HepG2 (cell line): ENCODE results near the gene NXPE3. TPM values are rescaled to one million over a fixed set of nuclear protein-coding genes. Genes with fewer than 3 reads are reported as not detected.

ENCODE experiments used
- ELF3 ChIP-seq: IDR thresholded peaks from 2 replicates; pipeline ENCODE4 v1.6.1; 2016; ENCODE audit warnings: missing genetic modification reagents, missing compliant biosample characterization
- GLI4 ChIP-seq: sonication (generic); formaldehyde crosslinking; IDR thresholded peaks from 2 replicates; pipeline ENCODE4 v1.5.1; 2020; ENCODE audit warnings: missing genetic modification reagents, mild to moderate bottlenecking, moderate library complexity, borderline replicate concordance
- KDM5B ChIP-seq: sonication (generic); formaldehyde crosslinking; IDR thresholded peaks from 2 replicates; pipeline ENCODE4 v1.4.0; 2020; ENCODE audit warnings: missing genetic modification reagents, mild to moderate bottlenecking, borderline replicate concordance
- NKX3-1 ChIP-seq: sonication (generic); formaldehyde crosslinking; IDR thresholded peaks from 2 replicates; pipeline ENCODE4 v1.5.0; 2020; ENCODE audit warnings: missing genetic modification reagents
- NR1H2 ChIP-seq: sonication (generic); formaldehyde crosslinking; IDR thresholded peaks from 2 replicates; pipeline ENCODE4 v1.8.1; 2022; ENCODE audit warnings: low read depth, missing genetic modification reagents, borderline replicate concordance
- PHF5A ChIP-seq: IDR thresholded peaks from one replicate; pipeline ENCODE4 v1.6.1; 2018; ENCODE audit warnings: low read depth, missing genetic modification reagents; ENCODE audit not compliant: unreplicated experiment
- RFXANK ChIP-seq: IDR thresholded peaks from 2 replicates; pipeline ENCODE4 v1.6.1; 2016
- ZFAT ChIP-seq: sonication (generic); formaldehyde crosslinking; conservative IDR thresholded peaks from 2 replicates; pipeline ENCODE4 v1.8.1; 2023; ENCODE audit warnings: missing genetic modification reagents, inconsistent platforms
- ZNF12 ChIP-seq: sonication (generic); formaldehyde crosslinking; IDR thresholded peaks from 2 replicates; pipeline ENCODE4 v1.5.0; 2020; ENCODE audit warnings: missing genetic modification reagents
- ZNF207 ChIP-seq: fragments of 450-650 bp; IDR thresholded peaks from 2 replicates; pipeline ENCODE4 v1.6.1; 2016; ENCODE audit warnings: antibody characterized with exemption, borderline replicate concordance
- ZNF224 ChIP-seq: sonication (generic); formaldehyde crosslinking; IDR thresholded peaks from 2 replicates; pipeline ENCODE4 v1.5.0; 2020; ENCODE audit warnings: mild to moderate bottlenecking, missing genetic modification reagents
- ZNF343 ChIP-seq: sonication (generic); formaldehyde crosslinking; IDR thresholded peaks from 2 replicates; pipeline ENCODE4 v1.4.0; 2020; ENCODE audit warnings: mild to moderate bottlenecking, missing genetic modification reagents
- ZNF441 ChIP-seq: sonication (generic); formaldehyde crosslinking; IDR thresholded peaks from 2 replicates; pipeline ENCODE4 v1.7.0; 2021; ENCODE audit warnings: missing genetic modification reagents, borderline replicate concordance
- ZNF7 ChIP-seq: IDR thresholded peaks from 2 replicates; pipeline ENCODE4 v1.6.1; 2016; ENCODE audit warnings: missing biosample characterization, missing genetic modification reagents
- ZNF709 ChIP-seq: sonication (generic); formaldehyde crosslinking; IDR thresholded peaks from 2 replicates; pipeline ENCODE4 v1.5.0; 2020; ENCODE audit warnings: mild to moderate bottlenecking, missing genetic modification reagents
- ZNF772 ChIP-seq: sonication (generic); formaldehyde crosslinking; IDR thresholded peaks from 2 replicates; pipeline ENCODE4 v1.5.0; 2020; ENCODE audit warnings: mild to moderate bottlenecking, missing genetic modification reagents
- polyA plus RNA-seq, 8 experiments: library from polyadenylated mRNA; depleted of rRNA in 3 of 8; stranded (reverse) in 7 of 8; unstranded in 1 of 8; fragments of >200 nt; fragmentation: Illumina TruSeq in 4 of 8; extraction: Trizol in 4 of 8; gene quantifications; 2 replicates each; pipeline versions ENCODE4 v1.2.1 to v1.2.3, GENCODE V29; 2011 to 2016; ENCODE audit warnings: low read depth in 4 of 8, missing spikeins in 1 of 8, mixed read lengths in 1 of 8; ENCODE audit not compliant: insufficient read depth in 1 of 8
- total RNA-seq, 5 experiments: library from RNA; depleted of rRNA; stranded (reverse); fragments of >200 nt; fragmentation: Illumina TruSeq; extraction: Trizol; gene quantifications; 2 replicates each; pipeline ENCODE4 v1.2.3, GENCODE V29; 2016; ENCODE audit warnings: low read depth in 1 of 5
- TF ChIP-seq, protein P1 (sequence below): sonication (generic); formaldehyde crosslinking; IDR thresholded peaks from 2 replicates; pipeline ENCODE4 v1.8.1; 2023; ENCODE audit warnings: missing genetic modification reagents, inconsistent platforms, borderline replicate concordance
- TF ChIP-seq, protein P2 (sequence below), 2 experiments: sonication (generic) in 1 of 2; formaldehyde crosslinking in 1 of 2; IDR thresholded peaks; 2 replicates each; pipeline versions ENCODE4 v1.4.0 to v1.6.1; 2016 to 2020; ENCODE audit warnings: borderline replicate concordance in 1 of 2, low read depth in 1 of 2, mild to moderate bottlenecking in 1 of 2, missing genetic modification reagents in 1 of 2
- TF ChIP-seq, protein P3 (sequence below): sonication (generic); formaldehyde crosslinking; IDR thresholded peaks from 2 replicates; pipeline ENCODE4 v1.9.0; 2022; ENCODE audit warnings: low read depth, missing genetic modification reagents

NXPE3 gene
- total and polyA plus RNA-seq, 2 of the 13 experiments (the other 11 are each of a cell fraction or from before 2014, with no cell fraction given) = 3.5 to 4.7 TPM

DNA sequence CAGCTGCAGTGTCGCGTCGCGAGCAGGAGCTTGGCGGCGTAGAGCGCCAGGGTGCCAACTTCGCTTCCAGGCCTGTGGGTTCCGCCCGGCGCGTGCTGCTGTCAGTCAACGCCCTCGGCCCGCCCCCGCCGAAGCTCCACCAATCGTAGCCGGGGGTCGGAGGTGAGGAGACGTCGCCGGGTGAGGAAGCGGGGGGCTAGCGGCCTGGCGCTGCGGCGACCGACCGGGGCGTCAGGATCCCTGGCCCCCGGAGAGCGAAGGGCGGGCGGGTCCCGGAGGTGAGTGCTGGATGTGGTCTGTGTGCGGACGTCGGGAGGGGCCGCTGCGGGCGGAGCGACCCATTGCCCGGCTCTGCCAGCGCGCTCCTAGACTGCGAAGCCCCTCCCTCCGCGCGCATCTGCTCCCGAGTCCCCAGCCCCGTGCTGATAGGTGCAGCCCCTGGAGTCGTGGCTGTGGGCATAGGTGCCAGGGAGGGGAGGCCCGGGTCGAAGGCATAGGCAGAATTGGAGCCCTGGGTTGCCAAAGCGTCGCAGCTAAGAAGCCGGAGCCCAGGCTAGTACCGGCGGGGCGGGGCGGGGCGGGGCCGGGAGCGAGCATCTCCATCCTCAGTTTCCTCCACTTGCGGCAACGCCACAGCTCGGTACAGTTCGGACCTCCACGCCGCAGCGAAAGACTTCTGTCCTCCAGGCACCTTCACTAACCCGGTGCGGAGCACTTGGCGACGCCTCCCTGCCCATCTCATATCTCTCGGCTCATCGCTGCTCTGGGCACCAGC is at the start of gene NXPE3 (continued):
- TF ChIP-seq, protein P1, sequence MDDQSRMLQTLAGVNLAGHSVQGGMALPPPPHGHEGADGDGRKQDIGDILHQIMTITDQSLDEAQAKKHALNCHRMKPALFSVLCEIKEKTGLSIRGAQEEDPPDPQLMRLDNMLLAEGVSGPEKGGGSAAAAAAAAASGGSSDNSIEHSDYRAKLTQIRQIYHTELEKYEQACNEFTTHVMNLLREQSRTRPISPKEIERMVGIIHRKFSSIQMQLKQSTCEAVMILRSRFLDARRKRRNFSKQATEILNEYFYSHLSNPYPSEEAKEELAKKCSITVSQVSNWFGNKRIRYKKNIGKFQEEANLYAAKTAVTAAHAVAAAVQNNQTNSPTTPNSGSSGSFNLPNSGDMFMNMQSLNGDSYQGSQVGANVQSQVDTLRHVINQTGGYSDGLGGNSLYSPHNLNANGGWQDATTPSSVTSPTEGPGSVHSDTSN (CRISPR knock-in tag) = peak; percentile 89; the same call in 1 of the 2 replicates
- TF ChIP-seq ZNF7 (CRISPR knock-in tag) (no peak), NKX3-1 (CRISPR knock-in tag) (0 out of 2 replicates have a peak, but pooled peaks have one; percentile 11), ZNF207 (no peak), ZNF441 (CRISPR knock-in tag) (peak; percentile 85; the same call in 1 of the 2 replicates), NR1H2 (CRISPR knock-in tag) (no peak), ELF3 (CRISPR knock-in tag) (peak; percentile 55), ZNF12 (CRISPR knock-in tag) (no peak), ZNF343 (CRISPR knock-in tag) (peak; percentile 78; the same call in 1 of the 2 replicates), ZNF709 (peak; percentile 65; the same call in 1 of the 2 replicates), ZNF224 (CRISPR knock-in tag) (peak; percentile 44; the same call in 1 of the 2 replicates), PHF5A (CRISPR knock-in tag) (peak; percentile 67), GLI4 (CRISPR knock-in tag) (no peak), ZNF772 (CRISPR knock-in tag) (0 out of 2 replicates have a peak, but pooled peaks have one; percentile 54), RFXANK (CRISPR knock-in tag) (no peak), KDM5B (CRISPR knock-in tag) (peak; percentile 91), ZFAT (CRISPR knock-in tag) (no peak)
- TF ChIP-seq, protein P2, sequence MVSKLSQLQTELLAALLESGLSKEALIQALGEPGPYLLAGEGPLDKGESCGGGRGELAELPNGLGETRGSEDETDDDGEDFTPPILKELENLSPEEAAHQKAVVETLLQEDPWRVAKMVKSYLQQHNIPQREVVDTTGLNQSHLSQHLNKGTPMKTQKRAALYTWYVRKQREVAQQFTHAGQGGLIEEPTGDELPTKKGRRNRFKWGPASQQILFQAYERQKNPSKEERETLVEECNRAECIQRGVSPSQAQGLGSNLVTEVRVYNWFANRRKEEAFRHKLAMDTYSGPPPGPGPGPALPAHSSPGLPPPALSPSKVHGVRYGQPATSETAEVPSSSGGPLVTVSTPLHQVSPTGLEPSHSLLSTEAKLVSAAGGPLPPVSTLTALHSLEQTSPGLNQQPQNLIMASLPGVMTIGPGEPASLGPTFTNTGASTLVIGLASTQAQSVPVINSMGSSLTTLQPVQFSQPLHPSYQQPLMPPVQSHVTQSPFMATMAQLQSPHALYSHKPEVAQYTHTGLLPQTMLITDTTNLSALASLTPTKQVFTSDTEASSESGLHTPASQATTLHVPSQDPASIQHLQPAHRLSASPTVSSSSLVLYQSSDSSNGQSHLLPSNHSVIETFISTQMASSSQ (IDR thresholded peaks at IDR 0.05; ENCODE audit: low read depth) = no peak
- TF ChIP-seq, protein P2 (CRISPR knock-in tag; IDR thresholded peaks at IDR 0.05; ENCODE audit: borderline replicate concordance) = peak; percentile 64; the same call in 1 of the 2 replicates
- TF ChIP-seq, protein P3, sequence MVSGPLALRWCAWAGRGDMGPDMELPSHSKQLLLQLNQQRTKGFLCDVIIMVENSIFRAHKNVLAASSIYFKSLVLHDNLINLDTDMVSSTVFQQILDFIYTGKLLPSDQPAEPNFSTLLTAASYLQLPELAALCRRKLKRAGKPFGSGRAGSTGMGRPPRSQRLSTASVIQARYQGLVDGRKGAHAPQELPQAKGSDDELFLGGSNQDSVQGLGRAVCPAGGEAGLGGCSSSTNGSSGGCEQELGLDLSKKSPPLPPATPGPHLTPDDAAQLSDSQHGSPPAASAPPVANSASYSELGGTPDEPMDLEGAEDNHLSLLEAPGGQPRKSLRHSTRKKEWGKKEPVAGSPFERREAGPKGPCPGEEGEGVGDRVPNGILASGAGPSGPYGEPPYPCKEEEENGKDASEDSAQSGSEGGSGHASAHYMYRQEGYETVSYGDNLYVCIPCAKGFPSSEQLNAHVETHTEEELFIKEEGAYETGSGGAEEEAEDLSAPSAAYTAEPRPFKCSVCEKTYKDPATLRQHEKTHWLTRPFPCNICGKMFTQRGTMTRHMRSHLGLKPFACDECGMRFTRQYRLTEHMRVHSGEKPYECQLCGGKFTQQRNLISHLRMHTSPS (CRISPR knock-in tag) = no peak
